Stimulated activated CD4-positive, alpha-beta T cell treated with anti-CD3 and anti-CD28 coated beads, TNF-alpha, amount 100 ng/mL, for 1 hour (primary cell): ENCODE data around the gene NOTO.
"Not testable (repeated sequence)": the region's sequence is repeated elsewhere in the genome, so short reads cannot be mapped to it uniquely, and the experiment has no call there.

Experiments
- DNase-seq, 3 donors: peaks; one replicate each; pipeline ENCODE4 v3.0.0-alpha.2; 2020; ENCODE audit warnings: low read depth in 3 of 3, low spot score in 1 of 3

NOTO gene

DNA sequence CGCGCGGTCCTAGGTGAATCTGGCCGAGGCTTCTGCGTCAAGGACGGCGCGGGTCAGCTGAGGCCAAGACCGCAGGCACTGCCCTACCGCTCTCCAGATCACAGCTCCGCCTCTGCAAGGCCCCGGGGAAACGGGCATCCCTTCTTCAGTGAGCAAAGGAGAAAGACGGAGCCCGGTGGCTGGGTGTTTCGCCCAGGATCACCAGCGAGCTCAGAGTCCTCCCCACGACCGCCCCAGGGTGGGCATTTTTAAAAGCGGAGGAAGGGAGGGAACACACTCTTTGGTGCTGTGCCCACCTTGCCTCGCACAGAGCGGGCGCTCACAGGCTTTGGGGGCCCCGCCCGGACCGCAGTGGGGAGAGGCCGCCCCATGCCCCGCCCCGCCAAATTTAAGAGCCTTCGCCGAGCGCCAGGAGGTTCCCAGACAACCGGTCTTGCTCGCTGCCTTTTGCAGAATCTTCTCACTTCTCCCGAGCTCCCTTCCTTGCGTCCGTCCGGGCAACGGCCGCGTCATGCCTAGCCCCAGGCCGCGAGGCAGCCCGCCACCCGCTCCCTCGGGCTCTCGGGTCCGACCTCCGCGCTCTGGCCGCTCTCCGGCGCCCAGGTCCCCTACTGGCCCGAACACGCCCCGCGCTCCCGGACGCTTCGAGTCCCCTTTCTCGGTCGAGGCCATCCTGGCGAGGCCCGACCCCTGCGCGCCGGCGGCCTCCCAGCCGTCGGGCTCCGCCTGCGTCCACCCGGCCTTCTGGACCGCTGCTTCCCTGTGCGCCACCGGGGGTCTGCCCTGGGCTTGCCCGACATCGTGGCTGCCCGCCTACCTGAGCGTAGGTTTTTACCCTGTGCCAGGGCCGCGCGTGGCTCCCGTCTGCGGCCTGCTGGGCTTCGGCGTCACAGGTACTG, at the start of gene NOTO:
NOTO (plus strand) TSS at position 419 of the 899 bp plus-strand sequence; CDS start at position 512, 93 bp downstream.
- DNase-seq = no peak

- DNase-seq = peak in 1 of 3 donors; percentile 27
Measured at GRCh38 chr2:73156539-73157124, 45.7 kb upstream of the NOTO start.

- DNase-seq = no peak
Measured at GRCh38 chr2:73162856-73163391, 39.5 kb upstream of the NOTO start.

GRCh38 chr2:73163483-73164367, 38.6 kb upstream of the NOTO start:
- peak; percentile 31 to 58 (median 38) for DNase-seq

DNA sequence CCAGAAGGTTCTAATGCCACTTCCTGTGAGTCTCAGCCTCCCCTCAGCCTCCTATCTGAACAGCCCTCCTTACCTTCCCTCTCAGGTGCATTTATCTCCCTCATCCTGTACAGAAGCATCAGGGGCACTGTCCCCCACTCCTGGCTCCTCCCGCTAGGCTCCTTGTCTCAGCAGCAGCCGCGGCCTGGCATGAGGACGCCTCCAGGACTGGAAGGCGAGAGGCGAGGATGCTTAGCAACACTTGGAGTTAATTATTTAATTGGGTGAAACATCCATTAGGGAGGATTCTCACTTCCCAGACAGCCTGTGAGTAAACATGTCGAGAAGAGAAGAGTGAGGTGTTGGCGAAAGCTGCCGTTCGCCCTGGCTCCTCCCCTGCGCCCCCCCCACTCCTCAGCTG, 36.4 kb upstream of the NOTO start:
- DNase-seq = not testable (repeated sequence)

GRCh38 chr2:73166813-73167212, 35.6 kb upstream of the NOTO start:
- not testable (repeated sequence) for DNase-seq

DNA sequence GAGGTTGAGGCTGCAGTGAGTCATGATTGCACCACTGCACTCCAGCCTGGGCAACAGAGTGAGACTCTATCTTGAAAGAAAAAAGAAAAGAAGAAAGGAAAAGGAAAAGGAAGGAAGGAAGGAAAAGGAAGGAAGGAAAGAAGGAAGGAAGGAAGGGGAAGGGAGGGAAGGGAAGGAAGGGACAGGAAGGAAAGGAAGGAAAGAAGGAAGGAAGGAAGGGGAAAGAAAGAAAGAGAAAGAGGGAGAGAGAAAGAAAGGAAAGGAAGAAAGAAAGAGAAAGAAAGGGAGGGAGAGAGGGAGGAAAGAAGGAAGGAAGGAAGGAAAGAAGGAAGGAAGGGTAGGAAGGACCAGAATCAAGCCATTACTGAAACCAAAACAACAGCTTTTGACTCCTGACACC, 34.0 kb upstream of the NOTO start:
- not testable (repeated sequence) for DNase-seq

DNA sequence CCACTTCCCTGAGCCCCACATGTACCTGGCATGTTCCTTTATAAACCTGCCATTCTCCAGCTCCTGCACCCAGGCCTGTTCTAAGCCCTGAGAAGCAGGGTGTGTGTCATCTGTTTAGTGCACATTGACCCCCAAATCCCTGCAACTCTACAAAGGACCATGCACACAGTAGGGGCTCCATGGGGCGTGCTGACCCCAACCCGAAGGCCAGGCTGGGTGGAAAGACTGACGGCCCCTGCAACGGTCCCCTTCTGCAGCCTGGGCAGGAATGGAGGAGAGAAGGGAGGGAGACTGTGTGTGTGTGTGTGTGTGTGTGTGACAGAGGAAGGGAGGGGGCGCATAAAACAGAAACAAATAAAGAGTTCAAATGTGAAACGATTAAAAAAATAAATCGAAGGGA, 32.0 kb upstream of the NOTO start:
- not testable (repeated sequence) for DNase-seq

DNA sequence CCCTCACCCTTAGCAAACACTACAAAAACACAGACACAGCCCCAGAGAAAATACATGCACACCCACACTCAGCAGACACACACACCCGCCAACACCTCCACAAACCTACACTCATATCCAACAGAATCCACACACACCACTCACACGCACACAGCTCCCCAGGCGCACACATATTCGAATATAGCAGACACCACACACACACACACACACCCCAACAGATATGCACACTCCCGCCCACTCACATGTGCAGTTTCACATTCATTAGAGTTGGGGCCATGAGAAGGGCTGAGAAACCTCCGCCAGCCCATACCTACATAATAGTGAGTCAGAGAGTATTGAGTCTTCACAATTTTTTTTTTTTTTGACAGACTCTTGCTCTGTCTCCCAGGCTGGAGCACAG, 29.4 kb upstream of the NOTO start:
- DNase-seq = peak in 1 of 3 donors; percentile 32

DNA sequence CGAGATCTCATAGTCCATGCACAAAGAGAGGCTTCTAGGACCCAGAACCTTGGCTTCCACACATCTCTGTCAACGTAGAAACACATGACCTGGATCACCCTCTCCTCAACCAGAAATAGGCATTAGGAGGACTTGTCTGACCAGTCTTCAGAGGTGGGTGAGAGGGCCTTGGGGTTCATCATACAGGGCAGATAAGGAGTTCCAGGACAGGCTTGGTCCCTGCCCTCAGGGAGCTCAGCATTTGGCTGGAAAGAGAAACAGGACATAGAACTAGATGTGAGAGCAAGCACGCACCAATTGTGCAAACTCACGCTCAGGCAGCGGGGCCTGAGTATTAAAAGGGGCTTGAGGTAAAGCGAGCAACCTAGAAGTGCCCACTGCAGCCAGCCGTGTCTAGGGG, 28.6 kb upstream of the NOTO start:
- DNase-seq = no peak

GRCh38 chr2:73174244-73174643, 28.1 kb upstream of the NOTO start:
- DNase-seq = no peak

DNA sequence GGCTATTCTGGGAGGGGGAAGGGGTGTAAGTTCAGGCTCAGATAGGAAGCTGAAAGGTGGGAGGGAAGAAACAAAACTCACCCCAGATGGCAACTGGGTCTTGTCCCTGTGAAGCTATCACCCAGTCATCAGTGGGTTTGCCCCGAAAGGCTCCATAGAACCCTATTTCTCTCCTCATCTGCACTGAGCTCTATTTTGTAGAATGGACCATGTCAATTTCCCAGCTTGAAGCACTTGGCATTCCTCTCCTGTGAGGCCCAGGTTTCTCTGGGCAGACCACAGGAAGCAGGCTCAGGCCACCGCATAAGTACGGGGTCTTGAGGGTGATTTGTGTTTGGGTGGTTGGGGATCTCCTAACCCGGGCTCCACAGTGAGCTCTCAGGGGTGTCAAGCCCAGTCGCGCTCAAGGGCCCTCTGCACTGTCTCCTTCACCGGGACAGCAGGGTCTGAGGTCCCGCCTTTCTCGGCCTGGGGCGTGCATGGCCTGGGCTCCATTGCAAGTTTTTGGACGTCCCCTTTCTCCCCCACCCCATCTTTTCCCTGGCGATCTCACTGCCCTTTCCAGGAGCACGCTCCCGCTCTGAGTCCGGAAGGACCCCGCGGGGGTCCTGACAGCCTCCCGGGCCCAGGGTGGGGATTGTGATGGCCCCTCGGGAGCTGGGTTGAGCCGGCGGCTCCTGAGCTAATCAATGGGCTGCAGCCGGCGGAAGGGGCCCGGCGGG, 27.3 kb upstream of the NOTO start:
- DNase-seq = no peak

DNA sequence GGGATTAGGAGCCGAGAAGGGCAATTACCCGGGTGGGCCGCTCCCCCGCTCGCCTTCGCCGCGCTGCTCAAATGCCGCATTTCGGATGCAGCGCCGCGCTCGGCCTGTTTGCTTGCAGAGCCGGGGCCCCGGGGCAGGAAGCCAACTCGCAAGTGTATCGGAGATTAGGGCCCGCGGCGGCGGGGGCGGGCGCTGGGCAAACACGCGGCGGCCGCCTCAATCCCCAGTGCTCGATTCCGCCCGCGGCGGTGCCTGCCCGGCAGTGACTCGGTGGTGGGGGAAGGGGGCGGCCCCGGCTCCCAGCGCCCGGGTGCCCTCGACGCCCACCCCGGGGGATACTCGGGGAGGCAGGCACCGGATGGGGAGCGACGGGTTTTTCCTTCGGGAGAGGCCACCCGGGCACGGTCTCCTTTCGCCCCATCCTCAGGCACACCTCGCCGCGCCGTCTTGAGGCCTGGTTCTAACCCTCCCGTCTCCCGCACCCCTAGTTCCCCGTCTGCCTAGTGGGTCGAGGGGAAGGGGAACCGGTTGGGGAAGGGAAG, 26.6 kb upstream of the NOTO start:
- peak; percentile 16 to 55 (median 44) for DNase-seq

DNA sequence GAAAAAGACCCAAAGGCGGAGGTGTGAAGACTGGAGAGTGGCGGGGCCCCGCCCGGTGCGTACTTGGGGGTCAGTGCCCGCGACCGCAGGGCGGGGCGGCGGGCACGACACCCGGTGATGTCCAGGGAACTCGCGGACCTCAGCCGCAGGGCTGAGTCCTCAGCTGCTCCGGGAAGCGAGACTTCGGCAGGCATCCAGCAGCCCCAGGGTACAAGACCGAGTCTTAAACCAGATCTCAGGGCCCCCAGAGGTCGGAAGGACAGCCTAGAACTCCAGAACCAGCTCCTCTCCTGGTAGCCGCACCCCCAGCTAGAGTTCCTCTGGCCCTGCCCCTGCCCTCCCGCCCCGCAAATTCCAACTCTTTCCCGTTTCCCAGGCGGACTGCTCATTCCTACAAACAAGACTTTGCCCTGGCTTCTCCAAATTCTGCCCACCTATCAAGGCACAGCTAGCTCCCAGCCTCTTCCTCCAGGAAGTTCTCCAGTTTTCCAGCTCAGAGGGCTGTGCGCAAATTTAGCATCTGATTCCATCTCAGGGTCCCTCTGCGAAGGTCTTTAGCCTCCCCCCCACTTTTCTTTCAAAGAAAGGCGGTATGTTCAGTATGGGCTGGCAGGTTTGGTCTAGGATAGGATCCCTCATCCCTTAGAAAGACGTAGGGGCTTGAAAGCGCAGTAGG, 26.0 kb upstream of the NOTO start:
- no peak for DNase-seq

GRCh38 chr2:73176881-73177644, 25.3 kb upstream of the NOTO start:
- peak; percentile 59 to 90 (median 75) for DNase-seq

DNA sequence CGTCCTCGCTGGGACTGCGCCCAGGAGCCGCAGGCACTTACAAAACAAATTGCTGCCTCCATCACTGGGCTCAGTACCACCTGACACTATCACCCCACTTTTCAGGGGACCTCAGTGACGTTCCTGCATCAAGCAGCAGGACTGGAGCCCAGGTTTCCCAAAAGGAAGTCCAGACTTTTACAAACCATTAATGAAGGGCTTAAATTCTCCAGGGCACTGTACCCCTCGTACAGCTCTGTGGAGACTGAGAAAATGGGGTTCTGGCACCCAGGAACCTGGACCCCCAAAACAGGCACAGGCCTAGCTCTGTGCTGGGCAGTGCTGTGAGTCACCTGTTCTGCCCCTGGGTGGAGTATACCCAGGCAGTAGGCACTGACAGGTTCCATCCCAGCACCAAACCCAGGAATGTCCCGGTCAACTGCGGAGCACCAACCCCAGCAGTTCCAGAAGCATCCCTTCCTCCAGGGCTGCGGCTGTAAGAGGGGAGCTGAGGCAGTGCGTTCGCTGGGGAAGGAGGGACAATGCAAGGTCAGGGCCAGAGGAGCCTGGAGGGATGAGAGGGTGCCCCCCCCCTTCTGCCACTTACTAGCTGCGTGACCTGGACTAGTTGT, 24.6 kb upstream of the NOTO start:
- DNase-seq = no peak

- DNase-seq = no peak
Measured at GRCh38 chr2:73185965-73186364, 16.4 kb upstream of the NOTO start.

DNA sequence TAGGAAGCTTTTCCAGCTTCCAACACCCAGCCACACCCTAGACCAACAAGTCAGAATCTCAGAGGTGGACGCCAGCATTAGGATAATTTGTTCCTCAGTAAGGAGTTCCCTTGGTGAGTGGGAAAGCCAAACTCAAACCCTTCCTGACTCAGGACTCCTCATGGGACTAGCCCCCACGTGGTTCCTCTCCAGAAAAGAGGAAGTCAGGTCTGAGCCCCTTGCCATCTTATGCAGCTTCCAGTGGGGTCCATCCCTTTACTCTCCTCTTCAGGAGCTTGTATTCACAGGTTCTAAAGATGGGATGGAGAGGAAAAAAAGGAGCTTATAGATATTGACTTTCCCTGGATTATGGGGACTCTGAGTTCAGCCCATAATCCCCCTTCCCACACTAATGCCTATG, 14.8 kb upstream of the NOTO start:
- no peak for DNase-seq

GRCh38 chr2:73197579-73197978, 4.8 kb upstream of the NOTO start:
- no peak for DNase-seq
